CD4-positive, alpha-beta T cell treated with Interferon alpha-2 for 1 hour (primary cell): Measurements from ENCODE around the gene ZNF467.

Experiments
- DNase-seq, 2 donors: peaks; one replicate each; pipeline ENCODE4 v3.0.0-alpha.2; 2020 to 2022

The ZNF467 gene

GRCh38 chr7:149808311-149808710 is 34.9 kb upstream of the ZNF467 start:
- DNase-seq, result no peak

GRCh38 chr7:149806726-149807125 is 33.3 kb upstream of the ZNF467 start:
- DNase-seq, result no peak

- DNase-seq, result no peak
Observed at GRCh38 chr7:149804106-149804505, 30.7 kb upstream of the ZNF467 start.

GRCh38 chr7:149803551-149804074 is 30.2 kb upstream of the ZNF467 start:
- DNase-seq, result no peak

- no peak for DNase-seq
Observed at GRCh38 chr7:149802966-149803365, 29.6 kb upstream of the ZNF467 start.

GRCh38 chr7:149801816-149802215 is 28.4 kb upstream of the ZNF467 start:
- DNase-seq, result no peak

- no peak for DNase-seq
Observed at GRCh38 chr7:149801002-149801566, 27.7 kb upstream of the ZNF467 start.

GRCh38 chr7:149800169-149800555 is 26.8 kb upstream of the ZNF467 start:
- DNase-seq, result no peak

GRCh38 chr7:149799397-149800168 is 26.2 kb upstream of the ZNF467 start:
- DNase-seq, result peak; percentile 46 to 66

- DNase-seq, result no peak
Observed at GRCh38 chr7:149797771-149798170, 24.4 kb upstream of the ZNF467 start.

- no peak for DNase-seq
Observed at GRCh38 chr7:149796287-149796860, 23.0 kb upstream of the ZNF467 start.

- DNase-seq, result no peak
Observed at GRCh38 chr7:149795126-149795525, 21.7 kb upstream of the ZNF467 start.

GRCh38 chr7:149794661-149795060 is 21.3 kb upstream of the ZNF467 start:
- no peak for DNase-seq

GRCh38 chr7:149793261-149793660 is 19.9 kb upstream of the ZNF467 start:
- DNase-seq, result no peak

GRCh38 chr7:149792220-149792595 is 18.8 kb upstream of the ZNF467 start:
- DNase-seq, result no peak

- no peak for DNase-seq
Observed at GRCh38 chr7:149791411-149792219, 18.2 kb upstream of the ZNF467 start.

- DNase-seq, result no peak
Observed at GRCh38 chr7:149790754-149791360, 17.5 kb upstream of the ZNF467 start.

- peak; percentile 26 to 31 for DNase-seq
Observed at GRCh38 chr7:149790146-149790548, 16.8 kb upstream of the ZNF467 start.

GRCh38 chr7:149789101-149789500 is 15.7 kb upstream of the ZNF467 start:
- DNase-seq, result no peak

GRCh38 chr7:149788300-149788851 is 15.0 kb upstream of the ZNF467 start:
- DNase-seq, result no peak

GRCh38 chr7:149787428-149788299 is 14.3 kb upstream of the ZNF467 start:
- DNase-seq, result no peak

- no peak for DNase-seq
Observed at GRCh38 chr7:149785983-149786382, 12.6 kb upstream of the ZNF467 start.
